Measurements from ENCODE around the gene TDRD1.

The TDRD1 gene

GRCh38 chr10:114265392-114266053 is 86.4 kb downstream of the TDRD1 start:
- DNase-seq (ENCODE audit: low spot score): no peak

- no peak for DNase-seq (ENCODE audit: low spot score)
Observed at GRCh38 chr10:114266521-114266920, 87.4 kb downstream of the TDRD1 start.

DNA sequence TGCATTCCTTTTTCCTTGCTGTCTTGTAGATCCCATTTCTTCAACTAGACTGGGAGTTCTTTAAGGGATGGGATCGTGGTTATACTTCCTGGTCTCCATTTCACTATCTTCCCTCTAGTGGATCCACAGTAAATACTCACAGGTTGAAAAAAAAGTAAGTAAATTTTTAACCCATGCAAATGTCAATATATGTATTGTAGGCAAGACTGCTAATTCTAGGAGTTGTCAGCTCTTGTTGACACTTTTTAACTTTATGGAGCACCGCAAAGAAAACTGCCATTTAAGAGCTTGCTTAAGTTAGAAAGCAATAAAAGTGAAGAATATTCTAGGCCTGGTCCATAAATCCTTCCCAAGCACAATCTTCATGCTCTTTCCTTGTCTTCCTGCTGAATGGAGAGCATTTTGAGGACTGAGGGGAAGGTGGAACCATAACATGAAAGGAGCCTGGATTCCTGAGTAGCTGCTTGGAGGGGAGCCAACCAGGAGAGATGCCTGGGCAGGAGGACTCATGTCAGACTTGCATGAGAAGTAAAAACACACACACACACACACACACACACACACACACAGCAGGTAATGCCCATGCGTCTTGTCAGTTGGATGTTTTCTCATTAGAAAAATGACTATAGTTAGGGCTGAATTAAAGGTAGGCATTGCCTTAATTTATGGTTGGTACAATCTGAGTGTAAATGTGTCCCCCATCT is 92.1 kb downstream of the TDRD1 start:
- no peak for DNase-seq (ENCODE audit: low spot score)

- no peak for DNase-seq (ENCODE audit: low spot score)
Observed at GRCh38 chr10:114271779-114272167, 92.6 kb downstream of the TDRD1 start.

- no peak for DNase-seq (ENCODE audit: low spot score)
Observed at GRCh38 chr10:114272696-114273095, 93.5 kb downstream of the TDRD1 start.

DNA sequence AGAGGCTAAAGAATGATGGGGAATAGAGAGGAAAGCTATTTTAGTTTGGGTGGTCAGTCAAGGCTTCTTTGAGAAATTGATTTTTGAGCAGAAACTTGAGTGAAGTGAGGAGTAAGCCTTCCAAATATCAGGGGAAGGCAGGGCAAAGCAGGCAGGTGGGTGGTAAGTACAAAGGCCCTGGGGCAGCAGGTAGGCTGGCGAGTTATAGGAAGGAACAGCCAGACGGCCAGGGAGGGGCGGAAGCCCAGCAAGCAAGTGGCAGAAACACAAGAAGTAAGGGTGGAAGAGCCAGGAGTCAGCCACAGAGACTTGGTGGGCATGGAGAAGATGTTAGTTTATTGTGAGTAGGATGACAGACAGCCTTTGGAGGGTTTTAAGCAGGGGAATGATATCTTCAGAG is 94.8 kb downstream of the TDRD1 start:
- no peak for DNase-seq (ENCODE audit: low spot score)

- DNase-seq (ENCODE audit: low spot score): no peak
Observed at GRCh38 chr10:114274616-114275453, 95.7 kb downstream of the TDRD1 start.

GRCh38 chr10:114276066-114276465 is 96.9 kb downstream of the TDRD1 start:
- no peak for DNase-seq (ENCODE audit: low spot score)

DNA sequence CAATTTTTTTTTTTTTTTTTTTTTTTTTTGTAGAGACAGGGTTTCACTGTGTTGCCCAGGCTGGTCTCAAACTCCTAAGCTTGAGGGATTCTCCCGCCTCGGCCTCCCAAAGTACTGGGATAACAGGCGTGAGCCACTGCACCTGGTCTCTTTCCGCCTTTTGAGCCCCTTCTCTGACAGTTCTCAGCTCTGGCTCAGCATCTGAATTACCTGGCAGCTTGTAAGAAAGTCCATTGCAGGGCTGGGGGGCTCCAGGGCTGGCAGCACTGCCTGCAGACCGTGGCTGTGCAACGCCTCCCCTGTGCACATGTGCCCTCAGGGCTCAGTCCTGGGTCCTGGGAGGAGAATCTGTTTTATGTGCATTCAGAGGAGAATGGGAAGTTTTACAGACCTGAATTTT is 97.5 kb downstream of the TDRD1 start:
- no peak for DNase-seq (ENCODE audit: low spot score)

DNA sequence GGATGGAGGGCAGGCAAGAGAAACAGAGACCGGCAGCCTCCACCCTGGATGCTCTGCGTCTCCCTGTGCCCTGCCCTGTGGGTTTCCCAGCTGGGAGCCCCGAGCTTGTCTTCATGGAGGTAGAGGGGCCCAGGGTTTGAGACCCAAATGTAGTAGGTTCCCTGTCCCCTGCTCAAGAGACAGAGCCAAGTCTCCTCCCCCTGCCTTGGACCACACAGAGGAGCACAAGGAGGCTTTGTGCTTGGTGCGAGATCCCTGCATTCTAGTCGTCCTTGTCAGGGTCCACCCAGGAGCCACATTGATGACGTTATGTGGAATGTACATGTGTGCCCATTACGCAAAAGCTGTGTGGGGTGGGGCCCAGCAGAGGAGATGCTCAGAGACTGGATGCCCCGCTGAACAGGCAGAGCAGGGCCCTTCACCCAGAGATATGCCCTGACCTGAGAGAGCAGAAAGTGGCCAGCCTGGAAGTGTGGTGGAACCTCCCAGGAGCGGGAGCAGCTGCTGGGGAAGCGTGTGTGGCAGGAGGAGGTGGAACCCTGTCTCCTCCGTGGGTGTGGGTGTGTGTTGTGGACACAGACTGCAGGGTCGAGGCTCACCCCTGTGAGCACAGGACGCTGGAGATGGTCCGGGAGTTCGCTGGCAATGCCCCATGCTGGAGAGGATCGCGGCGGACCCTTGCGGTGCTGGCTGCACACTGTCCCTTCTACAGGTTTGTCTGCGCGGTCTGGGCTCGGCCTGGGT is 99.2 kb downstream of the TDRD1 start:
- no peak for DNase-seq (ENCODE audit: low spot score)

GRCh38 chr10:114278884-114279191 is 99.7 kb downstream of the TDRD1 start:
- no peak for DNase-seq (ENCODE audit: low spot score)

DNA sequence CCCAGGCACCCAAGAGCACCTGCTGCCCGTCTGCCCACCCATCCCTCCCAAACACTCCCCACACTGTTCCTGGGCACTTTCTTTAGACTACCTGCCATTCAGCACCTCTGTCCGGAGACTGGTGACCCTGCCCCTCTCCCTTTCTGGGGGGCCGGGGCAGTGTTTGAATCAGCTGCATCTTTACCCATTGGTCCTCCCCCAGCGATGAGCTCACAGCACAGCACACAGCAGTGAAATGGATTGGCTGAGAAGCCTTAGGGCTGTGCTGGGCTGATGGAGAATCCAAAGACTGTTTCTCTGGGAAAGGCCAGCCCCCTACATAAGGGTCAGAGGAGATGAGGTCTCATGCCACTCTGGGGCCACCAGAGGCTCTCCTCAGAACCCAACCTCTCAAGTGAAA is 100.1 kb downstream of the TDRD1 start:
- no peak for DNase-seq (ENCODE audit: low spot score)

DNA sequence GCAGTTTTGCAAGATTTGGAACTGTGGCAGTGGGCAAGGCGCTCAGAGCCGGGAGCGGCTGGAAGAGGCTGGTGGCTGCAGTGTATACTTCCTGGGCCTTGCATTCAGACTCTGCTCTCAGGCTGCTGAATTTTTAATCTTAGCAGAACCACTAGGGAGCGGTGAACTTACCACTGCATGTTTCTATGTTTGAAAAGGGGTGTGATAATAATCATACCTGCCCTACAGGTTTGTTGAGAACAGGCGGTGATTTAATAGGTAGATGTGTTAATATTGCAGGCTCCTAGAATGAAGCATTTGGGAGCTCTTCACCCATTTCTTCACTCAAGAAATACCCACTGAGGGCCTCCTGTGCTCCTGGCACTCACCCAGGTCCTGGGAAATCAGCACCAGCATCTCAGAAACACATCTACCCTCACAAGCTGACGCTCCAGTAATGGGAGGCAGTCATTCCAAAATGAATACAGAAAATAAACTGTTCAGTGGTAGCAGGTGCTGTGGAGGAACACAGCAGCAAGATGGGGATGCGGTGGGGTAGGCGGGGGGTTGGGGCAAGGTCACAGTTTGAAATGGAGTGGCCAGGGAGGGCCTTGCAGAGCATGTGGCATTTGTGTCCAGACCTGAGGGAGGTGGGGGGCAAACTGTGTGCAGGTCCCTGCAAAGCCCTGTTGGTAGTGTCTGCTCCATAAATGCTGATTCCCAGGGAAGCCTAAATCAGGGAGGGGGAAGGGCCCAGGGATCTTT is 100.9 kb downstream of the TDRD1 start:
- no peak for DNase-seq (ENCODE audit: low spot score)

DNA sequence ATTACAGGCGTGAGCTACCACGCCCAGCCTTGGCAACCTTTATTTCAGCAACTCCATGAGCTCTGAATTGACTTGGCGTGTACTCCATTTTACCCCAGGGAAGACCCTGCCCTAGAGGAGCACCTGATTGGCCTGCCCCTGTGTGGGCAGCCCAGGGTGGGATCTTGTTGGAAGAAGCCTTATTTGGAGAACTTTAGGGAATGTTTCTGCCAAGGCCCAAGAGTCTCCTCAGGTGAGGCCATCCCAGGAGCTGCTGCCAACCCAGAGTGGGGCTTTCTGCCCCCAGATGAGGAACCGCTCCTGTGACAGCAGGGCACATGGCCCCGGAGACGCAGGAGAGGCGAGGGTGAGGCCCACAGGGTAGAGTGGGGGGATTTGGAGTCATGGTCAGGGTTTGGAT is 101.9 kb downstream of the TDRD1 start:
- no peak for DNase-seq (ENCODE audit: low spot score)

DNA sequence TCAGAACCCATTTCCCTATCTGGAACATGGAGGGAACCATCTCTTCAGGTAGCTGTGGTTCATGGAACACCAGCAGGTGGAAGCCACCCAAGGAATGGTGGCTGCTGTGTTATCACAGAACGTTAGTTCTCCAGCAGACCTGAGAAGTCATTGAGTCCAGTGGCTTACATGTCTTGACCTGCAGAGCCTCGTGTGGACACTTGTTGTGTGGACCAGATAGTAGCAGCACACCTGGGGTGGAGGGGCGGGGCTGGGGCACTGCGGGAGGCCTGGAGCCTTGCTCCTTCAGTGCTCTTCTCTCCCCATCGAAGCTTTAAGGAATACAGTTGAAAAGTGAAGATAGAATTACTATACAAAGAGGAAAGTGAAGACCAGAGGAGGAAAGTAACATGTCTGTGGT is 102.3 kb downstream of the TDRD1 start:
- DNase-seq (ENCODE audit: low spot score): no peak

All from left forelimb (tissue), 1 donor.